Measurements from ENCODE around the gene SPINK7.
"Not testable (repeated sequence)": the region's sequence is repeated elsewhere in the genome, so short reads cannot be mapped to it uniquely, and the experiment has no call there.

Gene SPINK7

DNA sequence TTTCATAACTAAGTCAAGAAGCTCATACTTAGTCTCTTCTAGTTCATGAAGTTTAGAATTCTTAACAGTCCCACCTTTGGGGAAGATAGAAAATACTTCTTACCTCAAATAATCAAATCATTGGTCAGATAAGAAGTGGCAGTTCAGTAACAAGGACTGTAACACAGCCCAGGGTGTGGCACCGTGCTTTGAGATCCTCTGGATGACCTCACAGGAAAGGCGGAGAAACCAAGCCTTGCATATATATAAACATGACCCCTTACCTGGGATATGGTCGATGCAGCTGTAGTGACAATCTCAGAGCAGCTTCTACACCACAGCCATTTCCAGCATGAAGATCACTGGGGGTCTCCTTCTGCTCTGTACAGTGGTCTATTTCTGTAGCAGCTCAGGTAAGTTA lies at the start of gene SPINK7:
Gene SPINK7 (plus strand): TSS at position 271 of the 400 bp plus-strand sequence. CDS start 61 bp downstream, at position 332.
- Histone ChIP-seq H3K27me3 (ENCODE audit: control insufficient read depth, insufficient read depth, low read length) (no peaks in the 10 kb centered on the region), H3K27ac (ENCODE audit: low read depth, low read length) (no peak within 1 kb of the TSS), H3K4me3 (ENCODE audit: low read length) (no peak within 1 kb of the TSS), H3K36me3 (ENCODE audit: control insufficient read depth, insufficient read depth, low read length) (no peaks in the 10 kb centered on the region), H3K9ac (ENCODE audit: low read length) (no peak within 1 kb of the TSS), H3K4me1 (ENCODE audit: control insufficient read depth, insufficient read depth, low read length) (no peaks in the 10 kb centered on the region)

DNA sequence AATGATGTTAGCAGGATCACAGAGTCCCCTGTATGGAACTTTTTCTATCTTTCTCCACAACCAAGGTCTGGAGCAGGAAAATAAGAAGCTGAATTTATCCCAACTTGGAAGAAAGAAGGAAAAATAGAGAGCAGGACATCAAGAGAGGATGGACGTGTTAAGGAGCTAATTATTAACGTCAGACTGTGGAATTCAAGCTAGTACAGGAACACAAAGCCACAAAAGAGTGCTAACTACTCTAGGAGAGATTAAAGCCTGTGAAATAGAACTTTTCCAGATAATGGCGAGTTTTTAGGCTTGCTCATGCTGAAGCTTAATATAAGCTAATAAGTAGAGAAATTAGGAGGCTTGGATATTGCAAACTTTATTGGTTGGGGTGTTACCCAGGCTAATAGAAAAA lies 44.3 kb upstream of the SPINK7 start:
- Histone ChIP-seq H3K27me3 (ENCODE audit: control insufficient read depth, insufficient read depth, low read length) (no peaks in the 10 kb centered on the region), H3K36me3 (ENCODE audit: control insufficient read depth, insufficient read depth, low read length) (no peaks in the 10 kb centered on the region), H3K27ac (ENCODE audit: low read depth, low read length) (no peak overlapping the region), H3K4me1 (ENCODE audit: control insufficient read depth, insufficient read depth, low read length) (no peaks in the 10 kb centered on the region), H3K9ac (ENCODE audit: low read length) (no peak overlapping the region), H3K4me3 (ENCODE audit: low read length) (no peak overlapping the region)

DNA sequence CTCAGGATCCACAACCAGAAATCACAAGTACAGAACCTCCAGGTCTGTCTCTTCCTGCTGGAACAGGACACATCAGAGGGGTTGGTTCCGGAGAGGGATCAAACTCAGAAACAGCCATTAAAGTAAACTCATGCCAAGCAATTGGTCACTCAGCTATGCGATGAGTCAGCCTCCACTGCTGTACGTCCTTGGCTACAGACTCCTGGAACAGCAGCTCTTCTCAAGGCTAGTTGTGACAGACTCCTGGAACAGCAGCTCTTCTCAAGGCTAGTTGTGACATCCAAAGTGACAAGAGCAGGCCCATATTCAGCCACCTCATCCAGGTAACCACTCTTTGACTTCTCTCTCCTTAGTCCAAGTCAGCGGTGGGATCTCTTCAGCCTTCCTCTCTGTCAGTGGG lies 43.7 kb upstream of the SPINK7 start, which contains the start of gene SPINK13:
Gene SPINK13 (plus strand): TSS at position 229 of the 400 bp plus-strand sequence. CDS start 1,279 bp downstream, outside the sequence.
- H3K27me3 ChIP-seq (ENCODE audit: control insufficient read depth, insufficient read depth, low read length), result no peaks in the 10 kb centered on the region
- no peaks in the 10 kb centered on the region for H3K4me1 ChIP-seq (ENCODE audit: control insufficient read depth, insufficient read depth, low read length)
- H3K9ac ChIP-seq (ENCODE audit: low read length), result no peak within 1 kb of the TSS
- no peak within 1 kb of the TSS for H3K27ac ChIP-seq (ENCODE audit: low read depth, low read length)
- no peak within 1 kb of the TSS for H3K4me3 ChIP-seq (ENCODE audit: low read length)
- no peaks in the 10 kb centered on the region for H3K36me3 ChIP-seq (ENCODE audit: control insufficient read depth, insufficient read depth, low read length)

DNA sequence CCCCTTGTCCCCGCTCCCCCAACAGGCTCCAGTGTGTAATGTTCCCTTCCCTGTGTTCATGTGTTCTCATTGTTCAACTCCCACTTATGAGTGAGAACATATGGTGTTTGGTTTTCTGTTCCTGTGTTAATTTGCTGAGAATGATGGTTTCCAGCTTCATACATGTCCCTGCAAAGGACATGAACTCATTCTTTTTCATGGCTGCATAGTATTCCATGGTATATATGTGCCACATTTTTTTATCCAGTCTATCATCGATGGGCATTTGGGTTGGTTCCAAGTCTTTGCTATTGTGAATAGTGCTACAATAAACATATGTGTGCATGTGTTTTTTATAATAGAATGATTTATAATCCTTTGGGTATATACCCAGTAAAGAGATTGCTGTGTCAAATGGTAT lies 37.1 kb upstream of the SPINK7 start:
- H3K27ac ChIP-seq (ENCODE audit: low read depth, low read length); H3K4me1 ChIP-seq (ENCODE audit: control insufficient read depth, insufficient read depth, low read length); H3K9ac ChIP-seq (ENCODE audit: low read length); H3K4me3 ChIP-seq (ENCODE audit: low read length); H3K36me3 ChIP-seq (ENCODE audit: control insufficient read depth, insufficient read depth, low read length); H3K27me3 ChIP-seq (ENCODE audit: control insufficient read depth, insufficient read depth, low read length): not testable (repeated sequence)

DNA sequence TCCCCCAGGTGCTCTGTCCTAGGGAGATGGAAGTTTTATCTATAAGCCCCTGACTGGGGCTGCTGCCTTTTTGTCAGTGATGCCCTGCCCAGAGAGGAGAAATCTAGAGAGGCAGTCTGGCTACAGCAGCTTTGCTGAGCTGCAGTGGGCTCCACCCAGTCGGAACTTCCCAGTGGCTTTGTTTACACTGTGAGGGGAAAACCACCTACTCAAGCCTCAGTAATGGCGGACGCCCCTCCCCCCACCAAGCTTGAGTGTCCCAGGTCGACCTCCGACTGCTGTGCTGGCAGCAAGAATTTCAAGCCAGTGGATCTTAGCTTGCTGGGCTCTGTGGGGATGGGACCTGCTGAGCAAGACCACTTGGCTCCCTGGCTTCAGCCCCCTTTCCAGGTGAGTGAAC lies 31.3 kb upstream of the SPINK7 start:
- not testable (repeated sequence) for H3K9ac ChIP-seq (ENCODE audit: low read length); H3K4me1 ChIP-seq (ENCODE audit: control insufficient read depth, insufficient read depth, low read length); H3K36me3 ChIP-seq (ENCODE audit: control insufficient read depth, insufficient read depth, low read length); H3K4me3 ChIP-seq (ENCODE audit: low read length); H3K27ac ChIP-seq (ENCODE audit: low read depth, low read length); H3K27me3 ChIP-seq (ENCODE audit: control insufficient read depth, insufficient read depth, low read length)

DNA sequence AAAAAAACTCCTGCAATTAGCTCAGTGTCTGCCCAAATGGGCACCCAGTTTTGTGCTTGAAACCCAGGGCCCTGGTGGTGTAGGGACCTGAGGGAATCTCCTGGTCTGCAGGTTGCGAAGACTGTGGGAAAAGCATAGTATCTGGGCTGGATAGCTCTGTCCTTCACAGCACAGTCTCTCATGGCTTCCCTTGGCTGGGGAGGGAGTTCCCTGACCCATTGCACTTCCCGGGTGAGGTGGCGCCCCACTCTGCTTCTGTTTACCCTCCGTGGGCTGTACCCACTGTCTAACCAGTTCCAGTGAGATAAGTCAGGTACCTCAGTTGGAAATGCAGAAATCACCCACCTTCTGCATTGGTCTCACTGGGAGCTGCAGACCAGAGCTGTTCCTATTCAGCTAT lies 30.9 kb upstream of the SPINK7 start:
- not testable (repeated sequence) for H3K36me3 ChIP-seq (ENCODE audit: control insufficient read depth, insufficient read depth, low read length); H3K27me3 ChIP-seq (ENCODE audit: control insufficient read depth, insufficient read depth, low read length); H3K27ac ChIP-seq (ENCODE audit: low read depth, low read length); H3K4me1 ChIP-seq (ENCODE audit: control insufficient read depth, insufficient read depth, low read length); H3K9ac ChIP-seq (ENCODE audit: low read length); H3K4me3 ChIP-seq (ENCODE audit: low read length)

DNA sequence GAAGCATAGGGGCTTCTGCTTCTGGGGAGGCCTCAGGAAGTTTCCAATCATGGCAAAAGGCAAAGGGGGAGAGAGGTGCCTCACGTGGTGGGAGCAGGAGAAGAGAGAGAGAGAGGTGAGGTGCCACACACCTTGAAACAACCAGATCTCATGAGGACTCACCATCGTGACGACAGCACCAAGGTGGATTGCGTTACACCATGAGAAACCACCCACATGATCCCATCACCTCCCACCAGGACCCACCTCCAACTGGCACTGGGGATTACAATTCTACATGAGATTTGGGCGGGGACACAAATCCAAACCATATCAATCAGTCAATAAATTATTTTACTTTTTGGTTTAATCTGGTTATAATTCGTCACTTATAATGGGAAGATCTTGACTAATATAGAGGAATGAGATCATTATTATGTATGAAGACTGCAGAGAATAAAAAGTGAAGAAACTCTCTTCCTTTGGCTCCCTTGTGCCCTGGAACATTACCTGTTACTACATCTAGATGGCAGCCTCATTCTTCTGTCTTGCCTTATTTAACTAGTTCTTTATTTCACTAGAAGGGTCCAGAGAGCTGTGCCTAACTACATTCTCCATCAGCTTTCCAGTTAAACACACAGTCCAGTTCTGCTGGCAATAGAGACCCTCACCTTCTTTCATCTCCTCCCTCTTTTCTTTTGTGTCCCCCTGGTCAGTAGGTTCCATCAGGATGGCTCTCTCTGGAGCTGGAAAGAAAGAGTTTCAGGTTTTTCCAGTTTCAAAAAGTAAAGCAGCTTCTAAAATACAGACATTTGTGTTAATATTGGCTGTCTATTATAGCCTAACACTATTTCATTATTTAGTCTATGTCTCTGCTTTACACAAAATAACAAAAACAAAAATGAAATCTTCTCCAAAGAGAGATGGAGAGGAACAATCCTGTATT lies 21.7 kb upstream of the SPINK7 start:
- Histone ChIP-seq H3K4me3 (ENCODE audit: low read length) (no peak overlapping the region), H3K27me3 (ENCODE audit: control insufficient read depth, insufficient read depth, low read length) (no peaks in the 10 kb centered on the region), H3K27ac (ENCODE audit: low read depth, low read length) (no peak overlapping the region), H3K9ac (ENCODE audit: low read length) (no peak overlapping the region), H3K4me1 (ENCODE audit: control insufficient read depth, insufficient read depth, low read length) (no peaks in the 10 kb centered on the region), H3K36me3 (ENCODE audit: control insufficient read depth, insufficient read depth, low read length) (no peaks in the 10 kb centered on the region)

DNA sequence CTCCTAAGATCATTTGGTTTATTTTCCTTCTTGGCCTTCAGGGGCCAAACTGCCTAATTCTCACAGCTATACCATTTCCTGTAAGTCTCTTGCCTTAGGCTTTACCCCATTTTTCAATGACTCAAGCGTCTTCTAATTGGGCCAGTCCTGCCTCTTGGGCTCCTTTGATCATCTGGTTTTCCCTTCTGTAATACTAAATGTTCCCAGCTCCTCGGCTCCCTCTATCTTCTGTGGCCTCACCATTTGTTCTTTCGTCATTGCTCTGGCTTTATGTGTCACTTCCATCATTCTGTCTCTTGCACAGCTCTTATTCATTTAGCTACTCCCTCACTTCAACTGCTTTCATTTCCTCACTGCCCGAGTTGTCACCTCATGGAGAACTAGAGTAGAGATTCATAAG lies 14.5 kb upstream of the SPINK7 start:
- Histone ChIP-seq H3K27ac (ENCODE audit: low read depth, low read length) (no peak overlapping the region), H3K27me3 (ENCODE audit: control insufficient read depth, insufficient read depth, low read length) (no peaks in the 10 kb centered on the region), H3K4me1 (ENCODE audit: control insufficient read depth, insufficient read depth, low read length) (no peaks in the 10 kb centered on the region), H3K36me3 (ENCODE audit: control insufficient read depth, insufficient read depth, low read length) (no peaks in the 10 kb centered on the region), H3K9ac (ENCODE audit: low read length) (no peak overlapping the region), H3K4me3 (ENCODE audit: low read length) (no peak overlapping the region)

DNA sequence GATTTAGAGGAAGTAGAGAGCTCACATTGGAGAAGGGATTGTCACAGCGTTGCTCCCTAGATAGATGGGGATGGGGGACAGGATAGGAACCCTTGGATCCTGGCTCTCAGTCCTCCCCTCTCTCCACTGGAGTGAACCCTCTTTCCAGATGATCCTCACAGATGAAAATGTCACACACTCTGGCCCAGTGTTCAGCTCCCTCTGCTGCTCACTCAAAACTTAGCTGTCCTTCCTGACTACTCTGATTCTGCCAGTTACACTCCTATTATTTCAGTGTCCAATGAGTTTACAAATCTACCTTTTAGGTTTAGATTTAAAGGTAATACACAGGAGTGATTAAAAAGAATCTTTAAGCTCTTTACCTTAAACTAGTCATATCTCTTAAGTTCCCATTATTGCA lies 5.8 kb upstream of the SPINK7 start:
- Histone ChIP-seq H3K4me3 (ENCODE audit: low read length) (no peak overlapping the region), H3K27me3 (ENCODE audit: control insufficient read depth, insufficient read depth, low read length) (no peaks in the 10 kb centered on the region), H3K9ac (ENCODE audit: low read length) (no peak overlapping the region), H3K4me1 (ENCODE audit: control insufficient read depth, insufficient read depth, low read length) (no peaks in the 10 kb centered on the region), H3K27ac (ENCODE audit: low read depth, low read length) (no peak overlapping the region), H3K36me3 (ENCODE audit: control insufficient read depth, insufficient read depth, low read length) (no peaks in the 10 kb centered on the region)

DNA sequence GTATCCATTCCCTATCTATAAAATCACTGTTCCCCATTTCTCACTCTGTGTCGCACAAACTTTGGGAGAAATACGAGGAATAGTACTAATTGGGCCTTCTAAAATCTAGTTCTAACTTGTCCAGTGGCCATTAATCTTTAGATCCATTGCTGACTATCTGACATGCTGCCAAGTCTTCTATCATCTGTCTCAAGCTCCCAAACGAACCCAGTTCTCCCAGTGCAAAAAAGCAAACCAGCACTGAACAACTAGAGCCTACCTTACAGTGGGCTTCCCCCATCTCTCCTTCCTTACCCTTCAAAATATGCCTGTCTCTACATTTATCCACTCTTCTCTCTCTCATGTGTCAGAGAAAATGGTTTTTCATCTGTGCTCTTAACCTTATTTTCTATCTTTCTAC lies 3.2 kb upstream of the SPINK7 start:
- Histone ChIP-seq H3K4me1 (ENCODE audit: control insufficient read depth, insufficient read depth, low read length) (no peaks in the 10 kb centered on the region), H3K27ac (ENCODE audit: low read depth, low read length) (no peak overlapping the region), H3K27me3 (ENCODE audit: control insufficient read depth, insufficient read depth, low read length) (no peaks in the 10 kb centered on the region), H3K4me3 (ENCODE audit: low read length) (no peak overlapping the region), H3K9ac (ENCODE audit: low read length) (no peak overlapping the region), H3K36me3 (ENCODE audit: control insufficient read depth, insufficient read depth, low read length) (no peaks in the 10 kb centered on the region)

DNA sequence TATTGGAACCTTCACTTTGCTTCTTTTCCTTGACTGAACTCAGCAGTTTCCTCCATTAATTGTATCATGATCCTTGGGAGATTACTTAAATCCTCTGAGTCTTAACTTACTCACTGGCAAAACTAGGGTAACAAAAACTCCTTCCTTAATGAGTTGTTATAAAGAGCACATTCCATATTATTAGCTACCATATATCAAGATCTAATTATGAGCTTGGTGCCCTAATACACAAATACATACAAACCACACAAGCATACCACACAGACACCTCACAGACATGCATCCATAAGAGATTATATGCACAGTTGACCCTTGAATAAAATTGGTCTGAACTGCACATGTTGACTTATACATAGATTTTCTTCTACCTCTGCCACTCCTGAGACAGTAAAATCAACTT lies 2.5 kb upstream of the SPINK7 start:
- Histone ChIP-seq H3K27ac (ENCODE audit: low read depth, low read length) (no peak overlapping the region), H3K9ac (ENCODE audit: low read length) (no peak overlapping the region), H3K36me3 (ENCODE audit: control insufficient read depth, insufficient read depth, low read length) (no peaks in the 10 kb centered on the region), H3K4me1 (ENCODE audit: control insufficient read depth, insufficient read depth, low read length) (no peaks in the 10 kb centered on the region), H3K4me3 (ENCODE audit: low read length) (no peak overlapping the region), H3K27me3 (ENCODE audit: control insufficient read depth, insufficient read depth, low read length) (no peaks in the 10 kb centered on the region)

DNA sequence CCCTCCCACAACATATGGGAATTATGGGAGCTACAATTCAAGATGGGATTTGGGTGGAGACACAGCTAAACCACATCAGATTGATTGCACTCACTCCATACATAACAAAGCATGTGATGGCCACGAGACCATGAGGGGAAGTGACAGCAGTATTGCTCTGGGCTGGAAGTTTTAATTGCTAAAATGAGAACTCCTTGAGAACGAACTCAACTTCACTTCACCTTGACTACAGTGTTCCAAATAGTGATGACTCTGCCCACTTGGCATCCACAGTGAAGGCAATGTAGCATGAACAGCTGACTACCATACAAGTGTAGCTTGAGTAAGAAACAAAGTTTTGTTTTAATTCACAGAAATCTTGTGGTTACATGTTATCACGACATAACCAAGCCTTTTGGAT lies 739 bp upstream of the SPINK7 start:
- no peak overlapping the region for H3K27ac ChIP-seq (ENCODE audit: low read depth, low read length)
- no peaks in the 10 kb centered on the region for H3K36me3 ChIP-seq (ENCODE audit: control insufficient read depth, insufficient read depth, low read length)
- no peak overlapping the region for H3K9ac ChIP-seq (ENCODE audit: low read length)
- H3K4me1 ChIP-seq (ENCODE audit: control insufficient read depth, insufficient read depth, low read length), result no peaks in the 10 kb centered on the region
- no peak overlapping the region for H3K4me3 ChIP-seq (ENCODE audit: low read length)
- H3K27me3 ChIP-seq (ENCODE audit: control insufficient read depth, insufficient read depth, low read length), result no peaks in the 10 kb centered on the region

DNA sequence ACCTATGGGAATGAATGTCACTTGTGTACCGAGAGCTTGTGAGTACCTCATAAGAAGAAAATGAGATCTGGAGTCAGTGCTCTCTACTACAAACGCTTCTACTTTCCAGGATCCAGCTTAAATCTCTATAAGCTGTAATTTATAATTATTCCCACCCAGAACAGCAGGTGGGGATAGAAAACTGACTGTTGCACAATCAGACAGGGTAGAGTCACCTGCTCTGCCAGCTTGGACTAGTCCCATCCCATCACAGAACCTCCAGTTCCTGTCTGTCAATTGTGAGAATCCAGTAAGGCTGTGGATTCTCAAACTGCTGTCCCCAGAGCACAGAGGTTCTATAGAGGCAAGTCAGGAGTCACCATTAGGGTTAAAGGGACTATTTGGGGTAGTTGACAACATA lies 2.0 kb downstream of the SPINK7 start:
- no peak overlapping the region for H3K9ac ChIP-seq (ENCODE audit: low read length)
- no peaks in the 10 kb centered on the region for H3K27me3 ChIP-seq (ENCODE audit: control insufficient read depth, insufficient read depth, low read length)
- no peak overlapping the region for H3K27ac ChIP-seq (ENCODE audit: low read depth, low read length)
- no peaks in the 10 kb centered on the region for H3K4me1 ChIP-seq (ENCODE audit: control insufficient read depth, insufficient read depth, low read length)
- no peak overlapping the region for H3K4me3 ChIP-seq (ENCODE audit: low read length)
- no peaks in the 10 kb centered on the region for H3K36me3 ChIP-seq (ENCODE audit: control insufficient read depth, insufficient read depth, low read length)

Measured in rectal smooth muscle tissue (tissue), 1 donor.